Endothelial cell of umbilical vein (primary cell): Measurements from ENCODE around the gene YTHDF2.

Source experiments
- GATA2 ChIP-seq: IDR thresholded peaks from 2 replicates; pipeline ENCODE4 v1.7.0; 2011; ENCODE audit warnings: low read depth, mild to moderate bottlenecking, moderate library complexity, mixed read lengths, low read length; ENCODE audit not compliant: insufficient read length, insufficient read depth
- JUN ChIP-seq: IDR thresholded peaks from 2 replicates; pipeline ENCODE4 v1.6.1; 2011; ENCODE audit warnings: borderline replicate concordance, low read depth; ENCODE audit not compliant: insufficient read length, insufficient read depth
- MYC ChIP-seq: IDR thresholded peaks from one replicate; pipeline ENCODE4 v1.6.1; 2011; ENCODE audit warnings: mild to moderate bottlenecking, low read depth, low read length
- POLR2A ChIP-seq: IDR thresholded peaks from 2 replicates; pipeline ENCODE4 v1.6.1; 2012; ENCODE audit warnings: low read depth, mild to moderate bottlenecking, control low read depth, low read length
- POLR2AphosphoS5 ChIP-seq: IDR thresholded peaks from 2 replicates; pipeline ENCODE4 v1.6.1; 2012; ENCODE audit warnings: low read depth, mild to moderate bottlenecking, control low read depth, low read length, moderate library complexity; ENCODE audit not compliant: insufficient read depth
- TF ChIP-seq, protein P1 (sequence below), 2 donors: IDR thresholded peaks; 1 replicate in 1 of 2; 2 replicates in 1 of 2; pipeline ENCODE4 v1.5.1; 2011; ENCODE audit warnings: low read length in 2 of 2, mild to moderate bottlenecking in 2 of 2, moderate library complexity in 2 of 2, control low read depth in 1 of 2, inconsistent platforms in 1 of 2, low read depth in 1 of 2; ENCODE audit not compliant: insufficient read depth in 1 of 2; ENCODE audit errors: extremely low read depth in 1 of 2

GRCh38 chr1:28819020-28819419 lies 82.3 kb downstream of the YTHDF2 start:
- TF ChIP-seq POLR2A (no peak), GATA2 (no peak), MYC (no peak), POLR2AphosphoS5 (no peak), JUN (no peak)
- TF ChIP-seq, protein P1, sequence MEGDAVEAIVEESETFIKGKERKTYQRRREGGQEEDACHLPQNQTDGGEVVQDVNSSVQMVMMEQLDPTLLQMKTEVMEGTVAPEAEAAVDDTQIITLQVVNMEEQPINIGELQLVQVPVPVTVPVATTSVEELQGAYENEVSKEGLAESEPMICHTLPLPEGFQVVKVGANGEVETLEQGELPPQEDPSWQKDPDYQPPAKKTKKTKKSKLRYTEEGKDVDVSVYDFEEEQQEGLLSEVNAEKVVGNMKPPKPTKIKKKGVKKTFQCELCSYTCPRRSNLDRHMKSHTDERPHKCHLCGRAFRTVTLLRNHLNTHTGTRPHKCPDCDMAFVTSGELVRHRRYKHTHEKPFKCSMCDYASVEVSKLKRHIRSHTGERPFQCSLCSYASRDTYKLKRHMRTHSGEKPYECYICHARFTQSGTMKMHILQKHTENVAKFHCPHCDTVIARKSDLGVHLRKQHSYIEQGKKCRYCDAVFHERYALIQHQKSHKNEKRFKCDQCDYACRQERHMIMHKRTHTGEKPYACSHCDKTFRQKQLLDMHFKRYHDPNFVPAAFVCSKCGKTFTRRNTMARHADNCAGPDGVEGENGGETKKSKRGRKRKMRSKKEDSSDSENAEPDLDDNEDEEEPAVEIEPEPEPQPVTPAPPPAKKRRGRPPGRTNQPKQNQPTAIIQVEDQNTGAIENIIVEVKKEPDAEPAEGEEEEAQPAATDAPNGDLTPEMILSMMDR (IDR thresholded peaks at IDR 0.05; ENCODE audit: extremely low read depth in 1 of 2, insufficient read depth in 1 of 2, low read depth in 1 of 2, low read length in 2 of 2) = no peak
